Measurements from ENCODE around the gene AMZ1.
"Not testable (repeated sequence)": the region's sequence is repeated elsewhere in the genome, so short reads cannot be mapped to it uniquely, and the experiment has no call there.

DNA sequence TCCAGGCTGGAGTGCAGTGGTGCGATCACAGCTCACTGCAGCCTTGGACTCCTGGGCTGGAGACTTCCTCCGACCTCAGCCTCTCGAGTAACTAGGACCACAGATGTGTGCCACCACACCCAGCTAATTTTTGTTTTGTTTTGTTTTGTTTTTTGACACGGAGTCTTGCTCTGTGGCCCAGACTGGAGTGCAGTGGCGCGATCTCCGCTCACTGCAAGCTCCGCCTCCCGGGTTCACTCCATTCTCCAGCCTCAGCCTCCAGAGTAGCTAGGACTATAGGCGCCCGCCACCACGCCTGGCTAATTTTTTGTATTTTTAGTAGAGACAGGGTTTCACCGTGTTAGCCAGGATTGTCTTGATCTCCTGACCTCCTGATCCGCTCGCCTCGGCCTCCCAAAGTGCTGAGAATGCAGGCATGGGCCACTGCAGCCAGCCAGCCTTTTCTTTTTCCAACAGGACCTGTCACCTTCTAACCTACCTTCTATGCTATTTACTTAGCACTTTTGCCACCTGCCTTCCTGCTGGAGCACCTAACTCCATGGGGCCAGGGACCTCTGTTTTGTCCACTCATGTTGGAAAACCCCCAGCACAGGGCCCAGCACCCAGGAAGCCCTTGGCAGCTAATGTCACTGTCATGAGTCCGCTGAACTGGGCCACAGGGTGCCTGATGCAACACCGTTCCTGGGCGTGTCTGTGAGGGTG, 5.6 kb downstream of the AMZ1 start:
- not testable (repeated sequence) for TF ChIP-seq POLR2A (IDR thresholded peaks at IDR 0.05; ENCODE audit: low read depth, low read length); TAF1 (IDR thresholded peaks at IDR 0.05; ENCODE audit: low read depth, low read length); POLR2AphosphoS5 (IDR thresholded peaks at IDR 0.05; ENCODE audit: low read depth, low read length); PAX5 (IDR thresholded peaks at IDR 0.05; ENCODE audit: insufficient read depth, low read length, severe bottlenecking)

All from GM12891 (cell line).